H9 (cell line): ENCODE results near the gene DTD1. TPM values are rescaled to one million over a fixed set of nuclear protein-coding genes. Genes with fewer than 3 reads are reported as not detected.

Source experiments
- DNase-seq: peaks from one replicate; pipeline ENCODE4 v3.0.0-alpha.2; 2017
- H2AFZ ChIP-seq: one replicate; pipeline ENCODE4 v1.6.1; 2013; ENCODE audit warnings: mild to moderate bottlenecking, low read length, control low read depth, moderate library complexity
- H2AK5ac ChIP-seq: 2 replicates; pipeline ENCODE4 v1.6.1; 2013; ENCODE audit warnings: low read length, control low read depth, mixed read lengths; ENCODE audit not compliant: insufficient read length
- H2BK120ac ChIP-seq: one replicate; pipeline ENCODE4 v1.6.1; 2013; ENCODE audit warnings: low read depth, mild to moderate bottlenecking, low read length, control low read depth, inconsistent platforms; ENCODE audit not compliant: poor library complexity, severe bottlenecking
- H2BK12ac ChIP-seq: 2 replicates; pipeline ENCODE4 v1.6.1; 2013; ENCODE audit warnings: low read length, control low read depth, mixed read lengths, low read depth; ENCODE audit not compliant: insufficient read length
- H2BK15ac ChIP-seq: 2 replicates; pipeline ENCODE4 v1.6.1; 2013; ENCODE audit warnings: low read depth, low read length, control low read depth
- H2BK20ac ChIP-seq: one replicate; pipeline ENCODE4 v1.6.1; 2013; ENCODE audit warnings: low read depth, mild to moderate bottlenecking, low read length, control low read depth, inconsistent platforms; ENCODE audit not compliant: poor library complexity, severe bottlenecking
- H2BK5ac ChIP-seq: 2 replicates; pipeline ENCODE4 v1.6.1; 2013; ENCODE audit warnings: low read length, control low read depth, mixed read lengths; ENCODE audit not compliant: insufficient read length
- H3K14ac ChIP-seq: 2 replicates; pipeline ENCODE4 v1.6.1; 2013; ENCODE audit warnings: low read length, control low read depth; ENCODE audit not compliant: insufficient read depth
- H3K18ac ChIP-seq: 2 replicates; pipeline ENCODE4 v1.6.1; 2013; ENCODE audit warnings: low read depth, mild to moderate bottlenecking, mixed read lengths, low read length, control low read depth; ENCODE audit not compliant: insufficient read length
- H3K23ac ChIP-seq: 2 replicates; pipeline ENCODE4 v1.6.1; 2013; ENCODE audit warnings: low read length, control low read depth, mixed read lengths, low read depth; ENCODE audit not compliant: insufficient read length
- H3K23me2 ChIP-seq: 2 replicates; pipeline ENCODE4 v1.6.1; 2013; ENCODE audit warnings: low read depth, mild to moderate bottlenecking, mixed read lengths, low read length, control low read depth; ENCODE audit not compliant: insufficient read length, poor library complexity, severe bottlenecking
- H3K27ac ChIP-seq: 2 replicates; pipeline ENCODE4 v1.5.1; 2013; ENCODE audit warnings: low read length, control low read depth, mixed read lengths, low read depth; ENCODE audit not compliant: insufficient read length
- H3K27me3 ChIP-seq: 2 replicates; pipeline ENCODE4 v1.6.1; 2013; ENCODE audit warnings: low read length, control low read depth, inconsistent platforms; ENCODE audit not compliant: insufficient read depth
- H3K4ac ChIP-seq: 2 replicates; pipeline ENCODE4 v1.6.1; 2013; ENCODE audit warnings: low read depth, mild to moderate bottlenecking, control low read depth, inconsistent platforms, low read length, moderate library complexity
- H3K4me1 ChIP-seq: 2 replicates; pipeline ENCODE4 v1.6.1; 2013; ENCODE audit warnings: low read length, control low read depth, inconsistent platforms; ENCODE audit not compliant: insufficient read depth
- H3K4me2 ChIP-seq: 2 replicates; pipeline ENCODE4 v1.6.1; 2013; ENCODE audit warnings: low read length, control low read depth, mixed read lengths; ENCODE audit not compliant: insufficient read length, insufficient read depth
- H3K56ac ChIP-seq: 2 replicates; pipeline ENCODE4 v1.6.1; 2013; ENCODE audit warnings: low read depth, mild to moderate bottlenecking, mixed read lengths, low read length, control low read depth; ENCODE audit not compliant: insufficient read length
- H3K79me1 ChIP-seq: 2 replicates; pipeline ENCODE4 v1.6.1; 2013; ENCODE audit warnings: low read depth, mild to moderate bottlenecking, moderate library complexity, low read length, control low read depth, inconsistent platforms; ENCODE audit not compliant: insufficient read depth, poor library complexity, severe bottlenecking
- H3K79me2 ChIP-seq: 2 replicates; pipeline ENCODE4 v1.6.1; 2013; ENCODE audit warnings: low read length, control low read depth, inconsistent platforms; ENCODE audit not compliant: insufficient read depth
- H3K9ac ChIP-seq: 2 replicates; pipeline ENCODE4 v1.6.1; 2013; ENCODE audit warnings: low read length, control low read depth, mixed read lengths; ENCODE audit not compliant: insufficient read length; ENCODE audit errors: extremely low read depth
- H3K9me3 ChIP-seq: one replicate; pipeline ENCODE4 v1.6.1; 2013; ENCODE audit warnings: low read depth, low read length, inconsistent platforms; ENCODE audit not compliant: control insufficient read depth
- H3T11ph ChIP-seq: one replicate; pipeline ENCODE4 v1.6.1; 2013; ENCODE audit warnings: mild to moderate bottlenecking, low read length, control low read depth, inconsistent platforms
- H4K20me1 ChIP-seq: one replicate; pipeline ENCODE4 v1.6.1; 2013; ENCODE audit not compliant: control insufficient read depth, insufficient read length, insufficient read depth
- H4K5ac ChIP-seq: 2 replicates; pipeline ENCODE4 v1.6.1; 2013; ENCODE audit warnings: low read depth, mild to moderate bottlenecking, mixed read lengths, low read length, control low read depth; ENCODE audit not compliant: insufficient read length
- H4K8ac ChIP-seq: replicated peaks from 2 replicates; pipeline ENCODE4 v1.6.1; 2013; ENCODE audit warnings: low read length, control low read depth, mixed read lengths, low read depth; ENCODE audit not compliant: insufficient read length
- H4K91ac ChIP-seq: 2 replicates; pipeline ENCODE4 v1.6.1; 2013; ENCODE audit warnings: low read depth, mild to moderate bottlenecking, moderate library complexity, mixed read lengths, low read length, control low read depth; ENCODE audit not compliant: insufficient read length
- H3K27ac Mint-ChIP-seq, 3 experiments: 2 replicates in 2 of 3; 3 replicates in 1 of 3; pipeline ENCODE4 v1.8.0; 2020 to 2021; ENCODE audit warnings: mixed read lengths in 3 of 3, mild to moderate bottlenecking in 1 of 3, moderate library complexity in 1 of 3
- H3K27me3 Mint-ChIP-seq: 2 replicates; pipeline ENCODE4 v1.8.0; 2021; ENCODE audit warnings: low read depth, mild to moderate bottlenecking, moderate library complexity, mixed read lengths
- H3K36me3 Mint-ChIP-seq, 3 experiments: 2 replicates in 2 of 3; 3 replicates in 1 of 3; pipeline ENCODE4 v1.8.0; 2020 to 2021; ENCODE audit warnings: low read depth in 3 of 3, mixed read lengths in 3 of 3; ENCODE audit not compliant: insufficient read depth in 1 of 3
- H3K4me1 Mint-ChIP-seq, 2 experiments: 2 replicates each; pipeline ENCODE4 v1.8.0; 2020; ENCODE audit warnings: mixed read lengths in 2 of 2
- H3K4me3 Mint-ChIP-seq, 2 experiments: 2 replicates in 1 of 2; 3 replicates in 1 of 2; pipeline ENCODE4 v1.8.0; 2020 to 2021; ENCODE audit warnings: mild to moderate bottlenecking in 2 of 2, mixed read lengths in 2 of 2, moderate library complexity in 1 of 2
- H3K9me3 Mint-ChIP-seq, 2 experiments: 2 replicates in 1 of 2; 3 replicates in 1 of 2; pipeline ENCODE4 v1.8.0; 2020; ENCODE audit warnings: mild to moderate bottlenecking in 2 of 2, mixed read lengths in 2 of 2, moderate library complexity in 1 of 2
- CTCF ChIP-seq: fragments of 200-600 bp; sonication (generic); conservative IDR thresholded peaks from 3 replicates; pipeline ENCODE4 v1.8.0; 2021; ENCODE audit warnings: antibody characterized with exemption, mild to moderate bottlenecking
- WGBS: extraction: QIAGEN DNeasy Blood & Tissue Kit; methylation state at CpG from one replicate; pipeline ENCODE4 v1.1.7; 2013; ENCODE audit warnings: missing lambda C conversion rate, low lambda C conversion rate, mixed read lengths; ENCODE audit not compliant: insufficient read length; ENCODE audit errors: extremely low coverage; 5-methylcytosine and 5-hydroxymethylcytosine counted together
- total RNA-seq: library from RNA; stranded (reverse); gene quantifications from 2 replicates; pipeline ENCODE4 v1.2.1, GENCODE V29; 2021

DTD1 gene
- total RNA-seq, 1 experiment from 2014 or later, result 62.0 TPM

GRCh38 chr20:18638768-18639167 is 50.9 kb downstream of the DTD1 start:
- Histone ChIP-seq H2BK15ac (no peak overlapping the region), H2AK5ac (no peak overlapping the region), H3K56ac (no peak overlapping the region), H3K23ac (no peak overlapping the region), H3K79me2 (no peaks in the 10 kb centered on the region), H3K18ac (no peak overlapping the region), H4K91ac (no peak overlapping the region), H4K8ac (no peak overlapping the region), H2BK5ac (no peak overlapping the region), H3K9me3 (no peaks in the 10 kb centered on the region), H3K79me1 (no peaks in the 10 kb centered on the region), H3K4me2 (no peak overlapping the region), H4K20me1 (no peaks in the 10 kb centered on the region), H3K23me2 (no peaks in the 10 kb centered on the region), H3K27me3 (no peaks in the 10 kb centered on the region), H2BK12ac (no peak overlapping the region), H3K27ac (no peak overlapping the region), H4K5ac (no peak overlapping the region), H3K4me1 (no peaks in the 10 kb centered on the region), H2BK120ac (no peak overlapping the region), H3K4ac (no peak overlapping the region), H3K9ac (no peak overlapping the region), H2BK20ac (no peak overlapping the region), H3K14ac (no peak overlapping the region), H2AFZ (no peak overlapping the region), H3T11ph (no peak overlapping the region)
- Mint-ChIP-seq H3K27ac (no peak overlapping the region; a peak in 1 of 7 replicates), H3K27me3 (no peaks in the 10 kb centered on the region), H3K4me3 (no peak overlapping the region), H3K4me1 (no peaks in the 10 kb centered on the region), H3K9me3 (no peaks in the 10 kb centered on the region), H3K36me3 (peaks cover 0 to 8% (median 0%) of the 10 kb centered on the region in 3 experiments; a peak in 2 of 7 replicates)
- no peak for TF ChIP-seq CTCF
- DNase-seq, result no peak
- no CpG with 5 or more reads among the region's 2 CpGs for WGBS
